NCI-H524 treated with DMSO at 0.1 percent for 48 hours (cell line): Measurements from ENCODE around the gene PHACTR3.
"Not testable (repeated sequence)": the region's sequence is repeated elsewhere in the genome, so short reads cannot be mapped to it uniquely, and the experiment has no call there.

Experiments
- DNase-seq: peaks from one replicate; lab custom pipeline; 2025; lab: John Stamatoyannopoulos, UW

The PHACTR3 gene

DNA sequence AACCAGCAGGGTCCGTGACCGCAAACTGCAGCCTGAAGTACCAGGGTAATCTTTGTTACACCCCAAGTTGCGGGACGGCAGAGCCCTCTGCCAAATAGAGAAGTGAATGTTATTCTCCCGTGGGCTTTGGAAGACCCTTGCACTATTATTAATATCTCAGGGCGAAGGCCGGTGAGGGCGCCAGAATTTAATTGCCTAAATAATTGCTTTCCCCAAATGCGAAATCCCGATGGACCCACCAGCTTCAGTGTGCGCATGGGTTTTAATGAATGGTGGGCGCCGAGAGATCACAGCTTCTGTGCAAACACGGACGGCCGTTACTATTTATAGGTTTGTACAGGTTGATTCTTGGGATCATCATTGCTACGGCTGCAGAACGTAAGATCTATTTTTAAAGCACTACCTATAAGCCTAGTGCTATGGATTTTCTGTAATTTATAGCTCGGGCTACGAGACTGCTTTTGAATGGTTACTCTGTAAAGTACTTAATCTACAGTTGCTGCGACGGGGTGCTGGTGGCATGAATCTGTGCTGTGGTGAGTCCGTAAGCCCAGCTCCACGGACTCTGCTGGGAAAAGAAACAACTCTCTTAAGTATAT, 15.2 kb upstream of the PHACTR3 start:
- no peak for DNase-seq

GRCh38 chr20:59591061-59591460, 13.3 kb upstream of the PHACTR3 start:
- no peak for DNase-seq

GRCh38 chr20:59596690-59597089, 7.7 kb upstream of the PHACTR3 start:
- DNase-seq, result no peak

GRCh38 chr20:59597240-59597639, 7.1 kb upstream of the PHACTR3 start:
- DNase-seq, result no peak

DNA sequence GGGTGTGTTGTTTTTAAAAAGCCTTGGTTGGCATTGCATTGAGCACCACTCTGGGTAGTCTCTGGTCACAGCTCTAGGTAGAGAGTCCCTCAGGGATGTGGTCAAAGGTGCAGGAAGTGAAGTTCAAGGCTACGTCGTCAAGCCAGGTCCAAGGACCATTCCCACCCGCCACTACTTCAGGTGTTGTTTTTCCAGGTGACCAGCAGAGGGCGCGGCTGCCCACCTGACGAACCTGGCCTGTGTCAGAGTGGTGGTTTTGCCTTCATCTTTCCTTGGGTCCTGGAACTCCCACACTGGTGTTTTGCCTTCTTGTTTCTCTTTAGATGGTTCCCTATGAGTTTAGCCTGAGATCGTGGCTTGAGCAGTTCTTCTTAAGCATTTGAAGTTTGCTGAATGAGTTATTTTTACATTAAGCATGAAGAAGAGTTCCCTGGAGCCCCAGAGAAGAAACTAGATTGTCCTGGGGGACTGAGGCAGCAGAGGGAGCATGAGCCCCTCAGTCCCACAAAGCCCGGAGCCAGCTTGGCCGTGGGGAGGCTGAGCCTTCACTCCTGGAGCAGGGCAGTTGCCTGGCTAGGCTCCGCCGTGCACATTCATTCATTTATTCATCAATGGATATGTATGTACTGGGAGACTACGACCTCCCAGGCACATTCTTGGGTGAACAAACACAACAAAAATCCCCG, 5.6 kb upstream of the PHACTR3 start:
- no peak for DNase-seq

DNA sequence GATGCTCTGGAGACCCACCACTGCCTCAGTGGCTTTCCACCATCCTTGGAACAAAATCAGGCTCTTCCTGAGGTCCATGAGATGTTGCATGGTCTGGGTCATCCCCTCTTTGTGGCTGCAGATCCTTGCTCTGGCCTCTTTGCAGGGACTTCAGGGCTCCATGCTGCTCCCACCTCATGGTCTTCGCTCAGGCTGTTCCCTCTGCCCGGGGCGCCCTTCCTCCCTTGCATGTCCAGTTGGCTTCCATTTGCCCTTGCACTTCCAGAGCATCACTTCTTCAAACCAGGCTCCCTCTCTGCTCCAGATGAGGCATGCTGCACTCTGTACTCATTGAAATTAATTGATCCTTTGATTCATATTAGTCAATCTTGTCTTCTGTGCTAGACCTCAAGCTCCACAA, 4.4 kb upstream of the PHACTR3 start:
- no peak for DNase-seq

DNA sequence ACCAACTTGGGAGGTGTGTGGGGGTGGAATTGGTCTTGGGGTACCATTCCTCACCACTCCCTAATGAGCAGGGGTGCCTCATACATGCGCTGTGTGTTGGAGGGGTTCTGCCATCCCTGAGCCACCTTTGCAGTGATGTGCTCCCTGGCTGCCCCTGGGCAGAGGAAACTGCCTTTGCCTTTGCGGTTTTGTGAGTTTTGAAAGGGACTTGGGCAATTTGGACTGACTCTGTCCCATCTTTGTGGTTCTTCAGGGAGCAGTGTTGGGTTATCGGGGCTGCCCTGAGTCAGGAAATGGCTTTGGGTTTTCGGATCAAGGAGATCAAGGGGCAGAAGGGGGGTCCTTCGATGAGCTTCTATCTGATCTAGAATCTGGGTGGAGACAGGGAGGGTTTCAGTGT, 3.9 kb upstream of the PHACTR3 start:
- DNase-seq, result no peak

- no peak for DNase-seq
These were observed 1.7 kb upstream of the PHACTR3 start for GRCh38 chr20:59602546-59603080.

GRCh38 chr20:59603176-59603575, 1.2 kb upstream of the PHACTR3 start:
- DNase-seq, result no peak

DNA sequence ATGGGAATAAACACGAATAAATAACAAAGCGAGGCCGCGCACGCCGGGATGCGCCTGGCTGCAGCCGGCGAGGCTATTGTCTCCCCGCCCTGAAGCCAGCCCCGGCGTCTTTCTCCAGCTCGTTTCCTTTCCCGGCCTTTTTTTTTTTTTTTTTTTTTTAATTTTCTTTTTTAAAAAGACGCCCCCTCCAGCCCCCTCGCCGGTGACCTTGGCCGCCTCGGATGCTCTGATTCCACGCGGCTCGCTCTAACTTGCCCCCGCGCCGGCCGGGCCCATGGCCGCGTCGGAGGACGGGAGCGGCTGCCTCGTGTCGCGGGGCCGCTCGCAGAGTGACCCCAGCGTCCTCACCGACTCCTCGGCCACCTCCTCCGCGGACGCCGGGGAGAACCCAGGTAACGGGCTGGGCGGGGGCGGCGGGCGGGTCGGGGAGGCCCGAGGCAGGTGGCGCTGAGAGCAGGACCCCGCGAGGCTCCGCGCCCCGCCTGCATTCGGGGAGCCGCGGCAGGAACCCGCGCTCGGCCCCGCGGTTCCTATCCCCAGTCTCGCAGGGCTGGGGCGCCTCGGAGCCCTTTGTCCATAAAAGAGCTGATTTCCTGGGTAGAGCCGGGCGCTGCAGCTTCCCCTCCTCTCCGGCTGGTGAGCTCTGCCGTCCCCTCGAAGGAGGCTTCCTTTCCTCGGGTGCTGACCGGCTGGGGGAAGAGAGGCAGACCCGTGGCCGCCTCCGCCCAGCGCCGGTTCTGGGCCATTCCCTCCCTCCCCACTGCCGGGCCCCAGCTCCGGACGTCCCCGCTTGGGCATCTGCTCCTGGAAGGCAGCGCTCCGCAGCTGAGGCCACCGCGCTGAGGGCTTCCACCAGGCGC, 631 bp downstream of the PHACTR3 start:
- no peak for DNase-seq

- no peak for DNase-seq
These were observed 1.4 kb downstream of the PHACTR3 start for GRCh38 chr20:59605601-59606364.

DNA sequence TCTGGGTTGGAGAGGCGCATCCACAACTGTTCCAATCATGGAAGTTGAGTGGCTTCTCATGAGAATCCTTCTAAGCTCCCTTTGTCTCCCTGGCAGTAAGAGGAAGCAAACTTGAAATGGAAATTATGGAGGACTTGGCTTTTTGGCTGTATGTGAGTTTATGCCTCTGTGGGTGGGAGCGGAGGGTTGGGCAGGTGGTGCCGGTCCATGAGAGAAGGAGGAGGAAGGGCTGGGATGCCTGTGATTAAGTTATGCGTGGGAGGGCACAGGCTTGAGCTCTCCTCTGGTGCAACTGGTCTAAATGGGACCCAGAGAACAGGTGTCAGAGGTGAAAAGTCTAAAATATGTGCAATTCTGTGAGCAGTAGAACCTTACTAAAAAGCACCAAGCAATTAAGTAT, 2.2 kb downstream of the PHACTR3 start:
- DNase-seq, result no peak

GRCh38 chr20:59608396-59608795, 4.1 kb downstream of the PHACTR3 start:
- no peak for DNase-seq

DNA sequence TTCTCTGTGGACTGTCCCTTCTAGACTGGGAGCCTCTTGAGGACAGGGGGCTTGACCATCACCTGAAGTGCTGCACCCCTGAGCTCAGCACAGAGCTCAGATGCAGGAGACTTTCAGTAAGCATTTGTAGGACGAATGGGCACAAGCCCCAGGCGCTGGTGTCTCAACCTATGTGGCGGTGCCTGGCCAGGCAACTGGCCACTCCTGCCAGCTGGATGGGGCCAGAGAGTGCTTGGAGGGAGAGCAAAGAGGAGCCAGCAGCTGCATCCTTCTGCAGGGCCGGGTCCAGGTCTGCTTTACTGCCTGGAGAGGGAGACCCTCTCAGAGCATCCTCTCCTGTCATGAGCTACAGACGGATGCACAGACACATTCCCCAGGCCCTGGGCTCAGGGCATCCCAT, 4.5 kb downstream of the PHACTR3 start:
- no peak for DNase-seq

GRCh38 chr20:59611286-59611685, 6.9 kb downstream of the PHACTR3 start:
- DNase-seq, result no peak

DNA sequence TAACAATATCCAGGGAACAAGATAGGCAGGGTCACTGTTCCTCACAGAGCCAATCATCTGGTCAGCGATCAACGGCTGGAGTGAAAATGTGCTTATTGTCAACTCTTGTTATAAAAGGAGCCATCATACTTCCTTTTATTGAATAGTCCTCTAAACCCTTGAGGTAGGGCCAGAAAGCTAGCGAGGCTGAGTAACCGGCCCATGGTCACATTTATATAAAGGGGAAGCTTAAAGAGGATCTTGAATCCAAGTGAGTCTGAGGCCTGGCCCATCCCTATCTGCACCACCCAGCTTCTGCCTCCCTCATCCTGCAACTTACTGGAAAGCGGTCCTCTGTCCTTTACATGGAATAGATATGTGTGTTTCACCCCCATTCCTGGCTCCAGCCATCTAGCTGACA, 9.5 kb downstream of the PHACTR3 start:
- DNase-seq, result no peak

DNA sequence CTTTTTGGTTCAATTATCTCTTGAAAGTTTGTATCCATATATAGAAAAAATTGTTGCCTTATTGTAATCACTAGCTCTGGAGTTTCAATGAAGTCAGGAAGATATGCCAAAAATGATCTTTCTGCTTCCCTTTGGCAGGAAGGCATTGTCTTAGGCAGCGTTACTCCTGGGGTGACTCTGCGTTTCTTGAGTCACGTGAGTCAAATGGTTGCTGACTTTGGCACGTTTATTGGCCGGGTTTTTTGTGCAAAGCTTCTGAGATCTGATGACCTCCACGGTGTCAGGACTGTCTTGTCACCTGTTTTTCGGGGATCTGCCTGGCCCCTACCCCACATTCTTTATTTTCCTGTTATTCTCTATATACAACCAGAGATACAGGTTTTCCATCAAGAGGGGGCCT, 10.4 kb downstream of the PHACTR3 start:
- DNase-seq, result no peak

- no peak for DNase-seq
These were observed 12.0 kb downstream of the PHACTR3 start for GRCh38 chr20:59616306-59616705.

- no peak for DNase-seq
These were observed 12.9 kb downstream of the PHACTR3 start for GRCh38 chr20:59617221-59617620.

- DNase-seq, result no peak
These were observed 13.8 kb downstream of the PHACTR3 start for GRCh38 chr20:59618131-59618530.

- not testable (repeated sequence) for DNase-seq
These were observed 14.2 kb downstream of the PHACTR3 start for GRCh38 chr20:59618585-59618984.

- DNase-seq, result no peak
These were observed 16.6 kb downstream of the PHACTR3 start for GRCh38 chr20:59620860-59621505.
